Left lung (tissue), 10 donors: ENCODE measurements around the gene ALAS2. TPM values are rescaled to one million over a fixed set of nuclear protein-coding genes. Genes with fewer than 3 reads are reported as not detected.
"Not testable (repeated sequence)": the region's sequence is repeated elsewhere in the genome, so short reads cannot be mapped to it uniquely, and the experiment has no call there.

Experiments used
- ATAC-seq: fragments of 200-7000 bp; cut with Tn5 transposase; one replicate; pipeline ENCODE4 v1.9.1; 2020; ENCODE audit warnings: moderate library complexity
- DNase-seq, 4 donors: peaks; one replicate each; pipeline ENCODE4 v3.0.0-alpha.2; 2013 to 2020
- H3K27ac ChIP-seq, 2 donors: fragments of 200-600 bp; sonication (generic) in 1 of 2; one replicate each; pipeline versions ENCODE4 v1.5.0 to v1.8.0; 2020 to 2021
- H3K27me3 ChIP-seq, 2 donors: fragments of 200-600 bp; sonication (generic) in 1 of 2; one replicate each; pipeline versions ENCODE4 v1.5.0 to v1.8.0; 2020 to 2021
- H3K36me3 ChIP-seq, 2 donors: fragments of 200-600 bp; sonication (generic) in 1 of 2; one replicate each; pipeline versions ENCODE4 v1.5.0 to v1.8.0; 2020 to 2021
- H3K4me1 ChIP-seq, 2 donors: fragments of 200-600 bp; one replicate each; pipeline ENCODE4 v1.8.0; 2021
- H3K4me3 ChIP-seq, 2 donors: fragments of 200-600 bp; sonication (generic) in 1 of 2; one replicate each; pipeline versions ENCODE4 v1.5.0 to v1.8.0; 2020 to 2021; ENCODE audit warnings: mild to moderate bottlenecking in 1 of 2
- H3K9me3 ChIP-seq, 2 donors: fragments of 200-600 bp; sonication (generic) in 1 of 2; one replicate each; pipeline versions ENCODE4 v1.5.0 to v1.8.0; 2020 to 2021
- CTCF ChIP-seq, 2 donors: fragments of 200-600 bp; sonication (generic) in 1 of 2; IDR thresholded peaks; one replicate each; pipeline versions ENCODE4 v1.5.0 to v1.8.0; 2021; ENCODE audit warnings: antibody characterized with exemption in 2 of 2
- intact Hi-C, 2 donors: fragments of 100-400 bp; cut with DNase I; formaldehyde crosslinking; loops; one replicate each; pipeline versions ENCODE4 v1.11.2 to v1.14.2; 2022
- polyA plus RNA-seq, 6 donors: library from polyadenylated mRNA; unstranded; fragments of 120-200 nt; gene quantifications; one replicate each; pipeline ENCODE4 v1.2.1, GENCODE V29; 2013; ENCODE audit not compliant: insufficient read length in 6 of 6
- total RNA-seq, 2 donors: library from RNA; stranded (reverse); fragmentation: NEBNext Ultra II Directional; extraction: Animal tissue kit (Norgen Biotek cat#: 25700); gene quantifications; one replicate each; pipeline ENCODE4 v1.2.1, GENCODE V29; 2021
- donor health status: DM: no; HTN: yes; CAD: no.
- donor health status: DM: no; HTN: no; CAD: no.

ALAS2 gene
- total and polyA plus RNA-seq, 8 donors, result 1.0 to 56.9 (median 22.3) TPM

GRCh38 chrX:55057675-55058249 is 27.0 kb upstream of the ALAS2 start:
- peak; percentile 65 to 74 for TF ChIP-seq CTCF (IDR thresholded peaks at IDR 0.05)
- H3K4me3 ChIP-seq, result no peak overlapping the region
- DNase-seq (peak in 2 of 4 donors; percentile 25 to 38), ATAC-seq (peak; percentile 89)
- H3K36me3 ChIP-seq, result no peaks in the 10 kb centered on the region
- intact Hi-C loops, result no loop called here
- no peak overlapping the region for H3K27ac ChIP-seq
- no peaks in the 10 kb centered on the region for H3K9me3 ChIP-seq
- H3K27me3 ChIP-seq, result no peaks in the 10 kb centered on the region
- H3K4me1 ChIP-seq, result no peaks in the 10 kb centered on the region

DNA sequence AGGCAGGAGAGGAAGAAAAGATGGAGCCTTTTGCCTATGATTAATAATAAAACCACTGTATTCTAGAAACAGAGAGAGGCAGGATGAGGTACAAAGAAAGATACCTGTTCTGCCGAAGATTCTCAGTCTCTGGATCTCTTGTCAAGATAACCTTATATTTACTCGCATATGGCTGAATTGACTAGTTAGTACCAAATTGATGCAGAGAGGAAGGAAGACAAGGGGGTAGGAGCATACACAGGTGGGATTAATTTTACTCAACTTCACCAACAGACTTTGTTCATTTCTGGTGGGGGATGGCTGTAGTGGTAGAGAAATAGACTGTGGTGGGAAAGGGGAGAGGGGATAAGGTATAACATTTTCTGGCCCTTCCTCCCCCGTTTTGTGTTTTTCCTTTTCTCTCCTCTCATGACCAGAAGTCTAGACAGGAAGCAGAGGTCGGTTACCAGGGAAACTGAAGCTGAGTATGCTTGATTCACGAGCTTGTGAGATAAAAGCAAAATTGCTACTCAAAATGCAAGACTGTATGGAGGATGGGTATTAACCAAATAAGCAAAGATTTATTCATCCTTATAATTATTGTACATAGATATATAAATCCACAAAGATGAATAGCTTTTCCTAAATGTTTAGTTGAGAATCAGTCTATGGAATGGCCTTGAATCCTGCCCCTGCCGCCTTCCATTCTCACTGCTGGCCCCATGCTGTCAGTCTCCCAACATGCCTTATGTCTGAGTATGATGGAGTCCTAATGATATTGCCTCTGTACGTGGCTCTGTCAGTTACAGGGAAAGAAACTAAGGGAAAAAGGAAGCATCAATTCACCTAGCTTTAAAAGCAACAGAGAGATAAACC is 26.3 kb upstream of the ALAS2 start:
- Histone ChIP-seq H3K27ac (no peak overlapping the region), H3K9me3 (peaks cover 0 to 1% of the 10 kb centered on the region in 2 donors), H3K4me1 (no peaks in the 10 kb centered on the region), H3K4me3 (no peak overlapping the region), H3K36me3 (no peaks in the 10 kb centered on the region), H3K27me3 (no peaks in the 10 kb centered on the region)
- TF ChIP-seq CTCF (IDR thresholded peaks at IDR 0.05), result no peak
- ATAC-seq (peak; percentile 51), DNase-seq (peak in 2 of 4 donors; percentile 6 to 16)
- intact Hi-C loops, result no loop called here

DNA sequence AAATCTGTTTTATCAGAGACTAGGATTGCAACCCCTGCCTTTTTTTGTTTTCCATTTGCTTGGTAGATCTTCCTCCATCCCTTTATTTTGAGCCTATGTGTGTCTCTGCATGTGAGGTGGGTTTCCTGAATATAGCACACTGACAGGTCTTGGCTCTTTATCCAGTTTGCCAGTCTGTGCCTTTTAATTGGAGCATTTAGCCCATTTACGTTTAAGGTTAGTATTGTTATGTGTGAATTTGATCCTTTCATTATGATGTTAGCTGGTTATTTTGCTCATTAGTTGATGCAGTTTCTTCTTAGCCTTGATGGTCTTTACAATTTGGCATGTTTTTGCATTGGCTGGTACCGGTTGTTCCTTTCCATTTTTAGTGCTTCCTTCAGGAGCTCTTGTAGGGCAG is 19.8 kb upstream of the ALAS2 start:
- ATAC-seq, H3K4me3 ChIP-seq, H3K36me3 ChIP-seq, H3K4me1 ChIP-seq, intact Hi-C loops, H3K27me3 ChIP-seq, H3K9me3 ChIP-seq, H3K27ac ChIP-seq, DNase-seq: not testable (repeated sequence)

DNA sequence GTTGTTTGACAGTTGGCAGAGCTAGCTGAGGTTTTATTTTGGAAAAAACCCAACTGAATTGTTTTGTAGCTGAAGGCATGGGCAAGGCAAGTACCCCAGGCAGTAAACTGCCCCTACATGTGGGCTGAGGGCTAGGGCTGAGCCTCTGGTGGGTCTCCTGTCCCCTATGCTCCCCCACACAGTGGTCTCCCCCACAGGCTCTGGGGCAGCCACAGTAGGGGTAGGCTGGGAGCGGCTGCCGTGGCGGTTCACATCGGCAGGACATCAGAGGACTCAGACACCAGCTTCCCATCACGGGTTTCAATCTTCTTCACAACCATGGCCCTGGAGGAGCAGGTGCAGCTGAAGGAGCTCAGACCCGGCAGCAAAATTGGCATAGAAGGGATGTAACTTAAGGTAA is 10.7 kb upstream of the ALAS2 start:
- no peak for TF ChIP-seq CTCF (IDR thresholded peaks at IDR 0.05)
- DNase-seq (no peak), ATAC-seq (no peak)
- no peaks in the 10 kb centered on the region for H3K9me3 ChIP-seq
- intact Hi-C loops, result no loop called here
- H3K27me3 ChIP-seq, result no peaks in the 10 kb centered on the region
- H3K36me3 ChIP-seq, result no peaks in the 10 kb centered on the region
- no peak overlapping the region for H3K27ac ChIP-seq
- no peak overlapping the region for H3K4me3 ChIP-seq
- H3K4me1 ChIP-seq, result no peaks in the 10 kb centered on the region

GRCh38 chrX:55039471-55039870 is 8.7 kb upstream of the ALAS2 start:
- H3K27me3 ChIP-seq, result no peaks in the 10 kb centered on the region
- intact Hi-C loops, result no loop called here
- H3K4me3 ChIP-seq, result no peak overlapping the region
- DNase-seq (no peak), ATAC-seq (no peak)
- no peak overlapping the region for H3K27ac ChIP-seq
- no peaks in the 10 kb centered on the region for H3K36me3 ChIP-seq
- no peak for TF ChIP-seq CTCF (IDR thresholded peaks at IDR 0.05)
- no peaks in the 10 kb centered on the region for H3K9me3 ChIP-seq
- no peaks in the 10 kb centered on the region for H3K4me1 ChIP-seq
